H4 (cell line): ENCODE measurements around the gene KCNQ1. TPM values are rescaled to one million over a fixed set of nuclear protein-coding genes. Genes with fewer than 3 reads are reported as not detected.

Source experiments
- DNase-seq: peaks from one replicate; pipeline ENCODE4 v3.0.0-alpha.2; 2015; ENCODE audit warnings: low spot score
- total RNA-seq: library from RNA; depleted of rRNA; stranded (reverse); fragments of >200 nt; shearing (Covaris generic); gene quantifications from 2 replicates; pipeline ENCODE4 v1.2.3, GENCODE V29; 2014

Gene KCNQ1
- total RNA-seq, 1 experiment from 2014 or later, result 0.04 TPM

DNA sequence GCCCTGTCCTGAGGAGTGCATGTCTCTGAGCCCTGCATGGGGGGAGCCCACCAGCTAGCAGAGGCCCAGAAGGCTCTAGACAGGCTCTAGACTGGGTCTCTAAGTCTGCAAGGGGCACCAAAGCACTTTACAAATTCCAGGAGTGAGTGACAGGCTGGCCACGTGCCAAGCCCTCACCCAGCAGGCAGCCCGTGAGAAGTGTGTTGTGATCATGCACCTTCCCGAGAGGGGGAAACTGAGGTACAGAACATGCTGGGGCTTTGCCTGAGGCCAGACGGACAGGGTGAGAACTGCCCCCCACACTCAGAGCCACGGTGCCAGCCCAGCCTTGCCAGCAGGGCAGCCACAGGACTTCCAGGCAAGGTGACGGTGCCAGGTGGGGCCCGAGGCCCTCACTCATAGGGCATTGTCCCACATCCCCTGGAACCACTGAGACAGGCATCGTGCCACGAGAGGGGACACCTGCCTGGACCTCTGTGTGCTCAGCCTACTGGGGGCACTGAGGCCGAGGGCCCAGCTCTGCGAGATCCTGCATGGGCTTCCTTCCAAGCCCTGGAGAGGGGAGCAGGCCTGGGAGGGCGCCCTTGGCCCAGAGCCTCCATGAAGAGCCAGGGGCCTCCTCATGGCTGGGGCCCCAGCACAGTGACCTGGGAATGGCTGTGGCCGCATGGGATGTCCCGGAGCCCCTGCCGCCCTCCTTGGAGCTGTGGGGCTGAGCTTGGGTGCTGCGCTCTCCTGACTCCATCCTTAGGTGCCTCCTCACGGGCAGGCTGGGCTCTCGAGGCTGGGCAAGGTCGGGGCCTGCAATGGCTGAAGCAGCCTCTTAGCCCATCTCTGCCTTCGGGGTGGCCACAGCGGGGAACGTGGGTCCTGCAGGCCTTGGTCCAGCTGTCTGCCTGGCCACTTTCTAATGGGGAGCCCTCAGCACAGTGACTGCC is 133.5 kb downstream of the KCNQ1 start:
- no peak for DNase-seq

DNA sequence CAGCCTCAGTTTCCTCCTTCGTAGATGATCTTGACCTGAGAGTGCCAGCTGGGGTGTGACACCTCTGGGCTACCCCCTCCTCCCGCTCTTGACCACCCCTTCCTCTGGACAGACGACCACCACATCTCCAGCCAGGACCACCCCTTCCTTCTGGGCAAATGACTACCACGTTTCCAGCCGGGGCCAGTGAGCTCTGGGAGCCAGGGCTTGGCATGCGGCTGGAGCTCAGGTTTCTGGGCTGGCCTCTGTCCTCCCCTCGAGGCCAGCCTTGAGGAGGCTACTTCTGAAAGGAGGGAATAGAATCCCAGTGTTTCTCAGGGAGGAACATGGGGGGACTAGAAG is 134.1 kb downstream of the KCNQ1 start:
- DNase-seq, result no peak

DNA sequence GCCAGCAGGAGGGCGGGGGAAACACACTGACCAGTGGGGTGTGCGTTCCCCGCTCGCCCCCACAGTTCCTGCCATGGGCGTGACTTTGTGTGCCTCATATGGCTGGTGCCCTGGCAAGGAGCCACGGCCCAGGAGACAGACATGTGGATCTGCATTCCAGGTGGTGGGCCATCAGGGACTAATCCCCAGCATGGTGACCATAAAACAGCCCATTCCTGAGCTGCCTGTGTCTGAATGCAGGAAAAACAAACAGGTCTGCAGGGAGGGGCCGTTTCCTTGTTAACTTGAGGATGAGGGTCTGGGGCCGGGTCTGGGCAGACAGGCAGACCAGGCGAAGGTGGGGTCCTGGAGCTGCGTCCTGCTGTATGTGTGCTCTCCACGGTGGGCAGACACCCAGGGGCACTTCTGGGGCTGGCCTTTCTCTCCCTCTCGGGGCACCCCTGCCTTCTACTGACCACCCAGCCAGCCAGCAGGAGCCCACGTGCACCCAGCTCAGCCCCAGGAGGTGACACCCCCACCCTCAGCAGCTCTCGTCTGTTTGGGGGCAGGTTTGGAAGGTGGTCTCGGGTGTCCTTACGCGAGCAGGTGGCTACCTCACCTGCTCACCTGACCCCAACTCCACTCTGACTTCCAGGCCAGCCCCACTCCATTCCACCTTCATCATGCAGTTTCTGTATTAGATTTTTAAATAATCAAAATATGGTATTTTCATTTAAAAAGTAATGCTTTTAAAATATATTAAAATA is 134.7 kb downstream of the KCNQ1 start:
- DNase-seq, result no peak

DNA sequence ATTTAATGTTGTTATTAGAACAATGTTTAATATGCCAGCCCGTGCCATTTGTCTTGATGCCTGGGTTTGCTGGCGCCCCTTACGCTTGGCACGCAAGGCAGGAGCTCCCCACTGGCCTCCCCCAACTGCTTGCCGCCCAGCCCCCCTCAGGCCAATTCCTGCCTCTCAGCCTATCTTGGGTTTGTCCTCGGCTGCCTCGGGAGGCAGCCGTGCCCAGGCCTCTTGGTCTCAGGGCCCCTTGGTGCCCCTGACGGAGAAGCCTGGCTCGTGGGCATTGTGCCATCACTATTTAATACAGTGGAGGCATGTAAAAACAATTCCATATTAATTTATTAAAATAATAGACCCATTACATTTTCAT is 135.2 kb downstream of the KCNQ1 start:
- no peak for DNase-seq

DNA sequence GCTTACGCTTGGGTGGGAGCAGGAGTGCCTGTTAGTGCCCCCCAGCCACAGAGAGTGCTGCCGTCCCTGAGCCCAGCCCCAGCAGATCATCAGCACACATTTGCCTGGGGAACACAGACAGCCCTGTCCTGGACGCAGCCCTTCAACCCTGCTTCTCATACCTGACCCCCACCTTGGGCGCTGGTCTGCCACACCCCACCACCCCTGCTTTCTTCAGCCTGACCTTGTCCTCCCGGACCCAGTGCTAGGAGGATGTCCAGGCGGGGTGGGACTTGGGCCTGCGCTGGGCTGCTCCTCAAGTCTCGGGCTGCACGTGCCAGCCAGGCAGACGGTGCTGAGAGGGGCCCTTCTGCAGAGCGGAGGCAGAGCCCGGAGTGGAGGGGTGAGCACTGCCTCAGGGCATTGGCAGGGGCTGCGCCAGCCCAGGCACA is 135.8 kb downstream of the KCNQ1 start:
- no peak for DNase-seq

DNA sequence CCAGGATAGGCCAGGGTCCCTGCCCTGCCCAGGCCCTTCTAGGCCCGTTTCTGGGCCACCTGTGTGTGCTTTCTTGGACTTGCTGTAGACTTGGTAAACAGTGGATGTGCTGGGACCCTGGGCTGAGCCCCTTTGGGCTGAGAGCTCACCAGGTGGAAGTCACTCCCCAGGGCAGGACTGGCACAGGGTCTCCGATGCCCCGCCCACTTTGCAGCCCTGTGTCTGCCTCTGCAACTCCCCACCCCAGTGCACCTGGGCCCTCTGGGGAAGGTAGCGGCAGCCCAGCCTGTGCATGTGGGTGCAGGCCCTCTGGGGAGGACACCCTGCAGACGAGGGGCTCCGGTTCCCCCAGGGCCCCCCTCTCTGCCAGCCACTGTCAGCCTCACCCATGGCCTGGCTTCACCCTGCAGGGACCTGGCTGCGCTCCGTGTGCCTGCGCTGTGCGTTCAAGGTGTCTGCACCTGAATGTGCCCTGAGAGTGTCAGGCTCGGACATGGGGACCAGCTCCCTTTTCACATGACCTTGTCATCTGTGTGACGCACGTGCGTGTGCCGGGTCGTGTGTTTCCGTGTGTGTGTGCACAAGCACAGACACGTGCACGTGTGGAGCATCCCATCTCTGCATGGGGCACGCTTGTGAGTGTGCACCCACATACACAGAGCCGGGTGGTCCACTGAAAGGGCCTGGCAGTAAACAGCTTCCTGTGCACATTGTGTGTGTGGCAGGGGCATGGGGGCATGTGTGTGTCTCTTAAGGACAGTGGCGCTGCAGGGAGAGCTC is 136.5 kb downstream of the KCNQ1 start:
- no peak for DNase-seq

DNA sequence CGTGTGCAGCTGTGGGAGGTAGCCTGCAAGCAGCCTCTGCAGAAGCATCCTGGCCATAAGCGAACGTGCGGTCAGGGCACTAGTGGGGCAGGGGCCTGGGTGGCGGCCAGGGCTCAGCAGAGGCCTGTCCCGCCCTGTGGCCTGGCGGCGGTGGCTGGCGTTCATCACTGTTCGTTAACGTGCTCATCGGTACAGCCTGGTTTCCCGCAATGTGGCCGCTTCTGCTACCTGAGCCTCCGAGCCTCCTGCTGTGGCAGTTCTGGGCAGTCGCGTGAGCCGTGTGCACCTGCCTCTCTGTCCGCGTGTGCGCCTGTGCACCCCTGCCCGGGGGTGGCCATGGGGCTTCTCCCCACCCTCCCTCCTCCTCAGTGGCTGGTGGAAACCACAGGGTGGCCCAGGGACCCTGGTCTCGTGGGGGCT is 137.1 kb downstream of the KCNQ1 start:
- no peak for DNase-seq

DNA sequence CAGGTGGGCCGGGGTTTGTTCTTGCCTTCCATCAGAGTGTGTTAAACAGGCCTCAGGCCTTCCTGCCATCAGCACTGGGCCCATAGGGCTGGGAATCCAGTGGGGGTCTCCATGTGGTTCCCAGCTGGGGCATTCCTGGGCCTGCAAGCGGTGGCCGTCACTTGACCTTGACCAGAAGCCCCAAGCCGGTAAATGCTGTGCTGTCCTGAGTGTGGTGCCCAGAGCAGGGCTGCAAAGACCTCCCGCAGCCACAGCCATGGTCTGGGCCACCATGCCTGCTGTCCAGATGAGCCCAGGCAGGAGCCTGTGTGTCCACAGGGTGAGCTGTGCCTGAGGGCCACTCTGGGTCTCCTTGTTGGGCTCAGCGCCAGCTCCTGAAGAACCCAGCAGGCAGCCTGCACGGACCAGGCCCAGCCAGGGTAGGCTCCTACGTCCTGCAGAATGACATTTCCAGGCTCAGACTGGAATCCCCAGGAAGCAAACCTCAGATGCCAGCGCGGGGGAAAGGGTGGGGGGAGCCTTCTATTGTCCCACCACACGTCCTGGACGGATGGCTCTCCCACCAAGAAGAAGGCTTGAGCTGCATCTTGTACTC is 137.6 kb downstream of the KCNQ1 start:
- no peak for DNase-seq

DNA sequence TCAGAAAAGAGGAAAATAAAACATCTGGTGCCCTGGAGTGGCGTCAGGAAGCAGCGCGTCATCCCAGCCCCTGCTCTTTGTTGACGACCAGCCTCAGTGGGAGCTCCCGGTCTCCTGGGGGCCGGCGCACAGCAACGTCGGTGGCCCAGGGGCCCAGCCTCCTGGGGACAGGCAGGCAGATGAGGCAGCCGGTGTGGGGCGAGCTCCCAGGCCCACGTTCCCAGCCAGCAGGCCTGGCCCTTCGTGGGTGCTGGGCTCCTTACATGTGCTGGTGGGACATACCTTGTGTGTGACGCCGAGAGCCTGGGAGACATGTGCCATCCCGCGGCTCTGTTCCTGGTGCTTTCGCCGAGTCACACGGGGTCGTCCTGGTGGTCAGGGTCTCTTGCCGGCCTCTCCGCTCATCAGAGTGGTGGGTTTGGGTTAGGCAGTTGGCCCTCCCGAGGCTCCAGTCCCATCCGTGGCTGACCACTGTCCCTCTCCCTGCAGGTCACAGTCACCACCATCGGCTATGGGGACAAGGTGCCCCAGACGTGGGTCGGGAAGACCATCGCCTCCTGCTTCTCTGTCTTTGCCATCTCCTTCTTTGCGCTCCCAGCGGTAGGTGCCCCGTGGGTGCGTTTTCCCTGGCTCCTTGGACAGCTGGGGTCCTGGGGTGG is 138.3 kb downstream of the KCNQ1 start:
- no peak for DNase-seq

DNA sequence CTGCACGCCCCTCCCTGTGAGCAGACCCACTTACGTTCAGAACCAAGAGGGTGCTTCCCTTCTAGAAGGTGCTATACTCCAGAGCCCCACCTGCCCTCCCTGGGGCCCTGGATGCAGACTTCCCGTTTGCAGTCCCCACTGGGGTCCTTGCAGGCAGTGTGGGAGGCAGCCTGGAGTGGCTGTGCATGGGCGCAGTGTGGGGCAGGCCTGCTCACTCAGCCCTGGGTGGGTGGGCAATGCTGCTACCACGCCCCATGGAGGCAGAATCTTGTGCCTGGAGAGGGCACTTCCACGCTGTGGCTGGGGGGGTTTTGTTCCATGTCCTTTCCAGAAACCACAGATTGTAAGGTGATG is 138.8 kb downstream of the KCNQ1 start:
- no peak for DNase-seq

DNA sequence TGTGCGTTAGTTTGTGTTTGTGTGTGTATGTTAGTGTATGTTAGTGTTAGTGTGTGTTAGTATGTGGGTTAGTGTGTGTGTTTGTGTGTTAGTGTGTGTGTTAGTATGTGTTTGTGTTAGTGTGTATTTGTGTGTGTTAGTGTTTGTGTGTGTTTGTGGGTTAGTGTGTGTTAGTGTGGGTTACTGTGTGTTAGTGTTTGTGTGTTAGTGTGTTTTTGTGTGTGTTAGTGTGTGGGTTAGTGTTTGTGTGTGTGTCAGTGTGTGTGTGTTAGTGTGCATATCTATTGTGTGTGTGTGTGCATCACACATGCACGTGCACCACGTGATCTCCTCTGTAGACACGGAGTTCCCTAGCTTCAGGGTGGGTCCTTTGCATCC is 139.6 kb downstream of the KCNQ1 start:
- DNase-seq, result no peak

DNA sequence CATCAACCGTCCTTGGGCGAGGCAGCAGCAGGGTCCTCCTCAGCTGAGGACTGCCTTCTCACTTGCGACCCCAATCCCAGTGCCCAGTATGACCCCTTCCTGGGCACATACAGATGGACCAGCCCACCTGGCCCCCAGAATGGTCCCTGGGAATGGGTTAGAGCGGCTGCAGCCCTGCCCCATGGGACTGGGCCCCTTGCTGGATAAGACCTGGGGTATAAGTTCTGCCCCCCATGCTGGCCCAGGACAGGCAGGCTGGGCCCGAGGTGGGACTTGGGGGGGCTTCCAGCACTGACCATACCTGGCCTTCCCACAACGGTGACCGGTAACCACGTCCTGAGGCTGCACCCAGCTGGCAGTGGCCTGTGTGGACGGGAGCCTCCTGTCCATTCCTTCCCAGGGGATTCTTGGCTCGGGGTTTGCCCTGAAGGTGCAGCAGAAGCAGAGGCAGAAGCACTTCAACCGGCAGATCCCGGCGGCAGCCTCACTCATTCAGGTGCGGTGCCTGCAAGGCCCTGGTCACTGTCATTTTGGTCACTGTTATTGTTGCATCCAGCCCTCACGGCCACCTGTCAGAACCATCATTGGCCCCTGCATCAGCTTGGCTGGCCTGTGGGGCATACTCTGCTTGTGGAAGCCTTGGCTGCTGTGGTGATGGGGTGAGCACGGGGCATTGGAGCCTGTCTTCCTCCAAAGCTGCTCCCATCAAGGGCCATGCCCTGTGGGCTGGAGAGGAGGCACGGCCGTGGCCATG is 140.2 kb downstream of the KCNQ1 start:
- DNase-seq, result no peak

DNA sequence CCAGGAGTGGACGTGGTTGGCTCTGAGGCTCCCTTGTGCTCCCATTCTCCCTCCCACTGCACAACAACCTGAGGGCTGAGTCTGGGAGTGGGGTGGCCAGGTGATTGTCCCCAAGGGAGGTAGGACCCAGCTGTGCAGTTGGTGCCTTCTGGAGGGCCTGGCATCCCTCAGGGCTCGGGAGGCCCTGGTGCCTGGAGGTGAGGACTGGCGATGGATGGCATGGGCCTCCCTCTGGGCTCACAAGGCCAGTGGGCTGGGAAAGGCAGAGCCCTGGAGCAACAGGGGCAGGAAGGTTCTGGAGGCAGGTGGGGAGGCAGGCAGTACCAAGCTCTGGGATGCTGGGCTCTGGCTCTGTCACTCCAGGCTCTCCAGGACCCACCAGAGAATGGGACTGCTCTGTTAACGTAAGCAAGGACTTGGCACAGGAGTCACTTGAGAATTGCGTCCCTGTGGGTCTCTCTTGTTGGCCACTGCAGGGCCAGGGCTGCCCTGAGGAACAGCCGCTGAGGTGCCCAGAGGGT is 140.8 kb downstream of the KCNQ1 start:
- no peak for DNase-seq

DNA sequence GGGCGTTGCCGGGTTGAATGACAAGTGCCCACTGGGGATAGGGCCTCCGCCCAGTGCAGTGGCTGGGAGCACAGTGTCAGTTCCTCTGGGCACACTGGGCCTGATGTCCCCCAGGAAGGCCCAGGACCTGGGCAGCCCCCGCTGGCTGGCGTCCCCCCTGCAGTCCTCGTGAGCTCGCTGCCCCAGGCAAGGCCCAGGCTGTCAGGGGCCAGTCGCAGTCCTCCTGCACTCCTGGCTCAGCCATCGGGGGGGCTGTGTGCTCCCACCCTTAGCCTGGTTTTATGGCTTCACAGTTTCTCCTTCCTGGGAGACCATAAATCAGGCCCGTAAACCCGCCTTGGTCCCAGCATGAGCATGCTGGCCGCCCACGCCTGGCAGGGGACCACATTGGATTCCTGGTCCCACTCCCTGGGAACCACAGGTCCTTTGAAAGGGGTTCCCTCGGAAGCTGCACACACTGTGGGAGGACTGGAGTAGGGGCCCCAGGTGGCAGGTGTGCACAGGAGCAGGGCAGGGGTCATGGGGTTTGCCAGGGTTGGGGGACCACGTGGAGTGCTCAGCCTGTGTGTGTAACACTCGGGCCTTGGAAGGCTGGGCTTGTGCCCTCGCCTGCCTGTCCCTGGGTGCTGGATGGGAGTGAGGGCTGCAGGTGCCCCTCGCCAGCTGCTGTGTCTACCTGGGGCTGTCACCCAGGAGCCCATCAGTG is 141.4 kb downstream of the KCNQ1 start:
- no peak for DNase-seq

DNA sequence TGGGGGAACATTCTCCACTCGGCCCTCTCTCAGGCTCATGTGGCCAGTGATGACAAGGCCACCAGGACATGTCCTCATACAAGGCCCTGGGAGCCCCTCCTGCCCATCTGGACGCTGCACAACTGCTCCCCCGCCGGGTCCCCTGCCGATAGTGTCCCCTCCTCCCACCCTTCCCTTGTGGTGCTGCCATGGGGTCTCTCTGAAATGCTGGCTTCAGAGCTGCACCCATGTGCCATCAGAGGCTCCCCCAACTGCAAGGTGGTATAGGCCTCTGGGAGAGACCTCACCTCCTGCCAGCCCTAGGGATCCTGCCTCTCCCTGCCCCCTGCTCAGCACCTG is 142.0 kb downstream of the KCNQ1 start:
- DNase-seq, result no peak

DNA sequence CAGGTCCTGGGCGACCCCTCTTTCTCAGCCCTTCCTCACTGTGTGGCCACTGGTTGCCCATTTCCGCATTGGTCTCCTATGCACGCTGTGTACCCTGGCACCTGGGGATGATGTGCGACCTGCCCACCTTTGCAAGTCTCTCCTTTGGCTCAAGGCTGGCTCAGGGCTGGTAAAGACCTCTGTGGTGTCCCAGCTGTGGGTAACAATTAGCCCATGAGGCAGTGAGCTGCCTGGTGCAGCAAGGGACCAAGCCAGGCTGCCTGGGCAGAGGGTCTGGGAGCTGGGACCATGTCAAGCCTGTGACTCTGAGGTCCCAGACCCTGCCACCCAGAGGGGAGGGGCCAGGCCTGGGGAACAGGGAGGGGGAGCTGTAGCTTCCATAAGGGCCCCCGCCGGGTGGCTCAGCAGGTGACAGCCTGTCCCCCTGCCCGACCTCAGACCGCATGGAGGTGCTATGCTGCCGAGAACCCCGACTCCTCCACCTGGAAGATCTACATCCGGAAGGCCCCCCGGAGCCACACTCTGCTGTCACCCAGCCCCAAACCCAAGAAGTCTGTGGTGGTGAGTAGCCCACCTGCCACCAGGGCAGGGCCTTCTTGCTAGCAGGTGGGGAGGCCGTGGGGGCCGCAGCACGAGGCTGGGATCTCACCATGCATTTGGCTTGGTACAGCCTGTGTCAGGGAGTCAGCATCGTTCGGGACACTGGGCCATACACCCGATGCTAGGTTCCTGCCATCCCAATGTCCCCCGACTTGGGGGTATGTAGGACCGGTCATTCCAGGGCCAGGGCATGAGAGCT is 142.5 kb downstream of the KCNQ1 start:
- no peak for DNase-seq

DNA sequence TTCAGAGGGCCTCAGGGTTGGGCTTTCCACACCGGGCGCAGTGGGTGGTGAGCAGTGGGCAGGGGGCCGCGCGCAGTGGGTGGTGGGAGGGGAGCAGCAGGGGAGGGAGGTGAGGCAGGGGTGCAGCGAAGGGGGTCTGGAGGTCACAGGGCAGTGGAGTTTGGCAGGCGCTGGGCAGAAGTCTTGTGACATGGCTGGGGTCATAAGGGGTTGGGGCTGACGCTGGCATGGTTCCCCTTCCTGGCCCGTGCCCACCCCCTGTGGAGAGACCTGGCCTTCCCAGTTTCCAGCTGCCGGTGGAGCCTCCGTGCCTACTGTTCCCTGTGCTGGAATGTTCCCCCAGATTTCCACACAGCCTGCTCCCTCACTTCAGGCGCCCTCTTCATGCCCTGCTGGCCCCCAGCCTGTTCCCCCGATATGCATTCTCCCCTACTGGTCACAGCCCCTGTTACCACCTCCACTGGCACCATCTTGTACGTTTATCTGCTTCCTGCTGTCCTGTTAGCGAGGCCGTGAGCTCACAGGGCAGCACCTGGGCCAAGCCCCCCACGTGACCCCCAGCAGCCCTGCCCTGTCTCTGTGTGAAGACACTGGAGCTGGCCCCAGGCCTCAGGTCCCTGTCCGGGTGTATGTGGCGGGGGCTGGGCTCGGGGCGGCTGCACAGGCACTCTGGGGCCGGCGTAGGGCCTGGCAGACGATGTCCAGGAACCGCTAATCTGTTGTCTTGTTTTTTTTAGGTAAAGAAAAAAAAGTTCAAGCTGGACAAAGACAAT is 143.4 kb downstream of the KCNQ1 start:
- DNase-seq, result no peak

DNA sequence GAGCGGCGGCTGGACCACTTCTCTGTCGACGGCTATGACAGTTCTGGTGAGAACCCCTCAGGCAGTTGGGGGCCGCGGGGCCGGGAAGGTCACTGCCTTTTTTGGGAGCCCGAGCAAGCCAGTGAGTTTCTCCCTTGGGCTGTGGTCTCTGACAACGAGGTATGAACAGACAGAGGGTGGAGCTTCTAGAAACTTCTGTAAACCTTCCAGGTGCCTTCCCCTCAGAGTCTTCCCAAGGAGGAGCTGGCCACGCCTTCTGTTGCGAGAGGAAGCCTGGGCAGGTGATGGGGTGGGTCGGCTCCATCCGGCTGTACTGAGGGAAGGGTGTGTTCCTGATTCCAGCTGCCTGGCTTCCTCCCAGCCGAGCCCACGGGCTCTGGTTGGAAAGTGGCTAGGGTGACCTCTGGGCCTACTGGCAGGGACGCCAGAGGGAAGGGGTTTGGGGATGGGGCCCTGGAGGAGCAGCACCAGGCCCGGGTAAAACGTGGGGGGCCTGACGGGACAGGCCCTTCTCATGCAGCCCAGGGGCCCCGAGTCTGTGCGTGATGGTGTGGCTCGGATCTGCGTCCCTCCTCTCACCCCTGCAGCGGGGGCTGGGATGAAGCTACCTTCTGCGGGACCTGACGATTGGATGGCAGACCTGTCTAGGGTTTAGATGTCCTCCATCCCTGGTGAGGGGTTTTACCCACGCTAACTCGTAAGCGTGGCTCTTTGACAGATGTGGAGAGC is 144.2 kb downstream of the KCNQ1 start:
- DNase-seq, result peak; percentile 4
